Germinal center (tissue), 1 donor: ENCODE measurements around the gene ADAMTS3.

Experiments used
- DNase-seq: peaks from one replicate; pipeline ENCODE4 v3.0.0; 2012; ENCODE audit warnings: mixed read lengths, low spot score

The ADAMTS3 gene

DNA sequence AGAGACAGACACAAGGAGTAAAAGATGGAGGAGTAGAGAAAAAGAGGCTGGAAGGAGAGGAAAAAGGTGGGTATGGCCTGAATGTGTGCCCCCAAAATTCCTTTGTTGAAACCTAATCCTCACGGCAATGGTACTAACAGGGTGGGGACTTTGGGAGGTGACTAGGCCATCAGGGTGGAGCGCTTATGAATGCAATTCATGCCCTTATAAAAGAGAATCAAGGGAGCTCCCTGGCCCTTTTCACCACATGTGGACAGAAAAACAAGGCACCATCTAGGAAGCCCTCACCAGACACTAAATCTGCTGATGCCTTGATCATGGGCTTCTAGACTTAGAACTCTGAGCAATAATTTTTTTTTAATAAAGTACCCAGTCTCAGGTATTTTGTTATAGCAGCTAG is 282.1 kb downstream of the ADAMTS3 start:
- DNase-seq: no peak

DNA sequence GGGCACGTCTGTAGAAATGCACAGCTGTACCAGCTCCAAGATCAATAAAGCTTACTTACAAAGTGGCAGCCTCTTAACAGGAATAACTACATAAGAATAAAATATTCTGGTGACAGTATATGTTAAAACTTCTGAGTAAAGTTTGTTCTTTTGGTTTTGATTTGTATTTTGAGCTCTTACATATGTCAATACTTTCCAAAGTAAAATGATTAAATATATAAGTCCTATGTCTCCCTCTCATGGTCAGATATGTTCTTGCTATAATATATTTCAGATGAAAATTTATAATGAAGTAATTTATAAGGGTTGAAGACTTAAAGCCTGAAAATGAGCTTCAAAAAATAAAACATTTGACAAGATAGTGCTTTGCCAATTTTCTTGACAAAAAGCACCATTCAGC is 282.8 kb downstream of the ADAMTS3 start:
- DNase-seq: no peak

DNA sequence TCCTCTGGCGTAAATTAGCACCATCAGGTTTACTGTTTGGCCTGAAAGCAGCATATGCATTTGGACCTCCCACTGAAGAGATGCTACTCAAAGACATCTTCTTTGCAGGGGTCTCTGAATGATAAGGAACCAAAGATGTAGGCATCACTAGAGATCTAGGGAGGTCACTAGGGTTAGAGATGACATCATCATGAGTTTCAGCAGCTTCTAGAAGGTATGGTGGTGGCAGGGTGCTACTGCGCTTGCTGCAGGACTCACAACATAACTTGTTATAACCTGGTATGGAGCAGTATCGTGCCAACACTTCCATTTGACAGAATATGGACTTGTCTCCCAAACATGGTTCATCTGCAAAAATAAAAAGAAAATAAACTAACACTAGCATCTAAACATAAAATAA is 285.7 kb downstream of the ADAMTS3 start:
- DNase-seq: no peak

DNA sequence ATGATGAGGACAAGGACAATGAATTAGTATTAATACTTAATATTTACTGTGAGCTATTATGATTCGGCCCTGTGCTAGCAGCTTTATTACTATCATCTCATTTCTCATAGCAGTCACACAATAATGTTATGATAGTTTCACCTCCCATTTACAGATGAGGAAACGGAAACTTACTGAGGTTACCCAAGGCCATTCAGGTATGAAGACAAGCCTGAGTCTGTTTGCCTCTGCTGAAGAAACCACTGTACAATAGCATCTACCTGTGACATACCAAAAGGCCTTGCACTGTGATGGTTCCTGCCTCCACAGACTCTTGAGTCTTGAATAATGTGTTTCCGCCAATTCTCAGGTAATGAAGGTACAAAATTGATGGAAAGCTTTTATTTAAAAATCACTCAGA is 288.8 kb downstream of the ADAMTS3 start:
- DNase-seq: no peak

DNA sequence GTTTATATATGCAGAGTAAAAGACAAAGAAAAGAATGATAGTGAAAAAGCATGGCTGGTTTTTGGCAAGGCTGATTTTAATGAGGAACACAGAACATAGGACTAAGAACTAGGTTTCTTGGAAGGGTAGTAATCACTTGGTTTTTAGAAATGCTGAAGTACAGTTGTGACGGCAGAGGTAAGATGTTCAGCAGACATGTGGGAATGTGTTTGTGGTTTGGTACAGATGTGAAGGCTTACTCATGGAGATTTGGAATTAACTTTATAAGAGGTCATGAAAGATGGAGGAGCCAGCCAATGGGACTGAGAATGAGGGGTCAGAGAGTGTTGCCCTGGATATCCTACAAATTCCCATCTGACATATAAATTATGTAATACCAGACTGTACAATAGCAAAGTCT is 293.6 kb downstream of the ADAMTS3 start:
- DNase-seq: no peak

DNA sequence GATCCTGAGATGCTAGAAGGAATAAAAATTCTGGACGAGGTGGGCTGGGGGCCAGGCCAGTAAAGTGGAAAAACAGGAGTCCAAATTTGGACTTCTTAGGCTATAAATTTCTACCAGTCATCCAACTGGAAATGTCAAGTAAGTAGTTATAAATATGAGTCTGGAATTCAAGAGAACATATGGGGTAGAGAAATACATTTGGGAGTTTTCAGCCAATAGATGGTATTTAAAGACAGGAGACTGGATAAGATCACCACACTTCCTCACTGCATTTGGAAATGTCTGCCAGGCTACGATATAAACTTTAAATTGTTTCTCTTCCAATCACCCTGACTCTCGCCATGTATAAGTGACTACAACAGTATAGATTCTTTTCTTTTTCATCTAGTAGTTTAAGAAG is 294.8 kb downstream of the ADAMTS3 start:
- no peak for DNase-seq

DNA sequence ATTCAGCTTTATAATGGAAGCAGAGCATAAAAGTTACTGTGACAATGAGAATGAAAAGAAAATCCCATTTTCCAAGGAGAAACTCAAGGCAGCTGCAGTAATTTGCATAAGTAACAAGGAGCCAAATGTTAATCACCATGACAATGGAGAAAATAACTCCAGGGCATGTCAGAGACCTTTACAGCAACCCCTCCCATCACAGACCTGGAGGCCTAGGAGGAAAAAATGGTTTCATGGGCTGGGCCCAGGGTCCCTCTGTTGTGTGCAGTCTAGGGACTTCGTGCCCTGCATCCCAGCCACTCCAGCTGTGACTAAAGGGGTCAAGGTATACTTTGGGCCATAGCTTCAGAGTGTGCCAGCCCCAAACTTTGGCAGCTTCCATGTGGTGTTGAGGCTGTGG is 313.8 kb downstream of the ADAMTS3 start:
- DNase-seq: no peak

DNA sequence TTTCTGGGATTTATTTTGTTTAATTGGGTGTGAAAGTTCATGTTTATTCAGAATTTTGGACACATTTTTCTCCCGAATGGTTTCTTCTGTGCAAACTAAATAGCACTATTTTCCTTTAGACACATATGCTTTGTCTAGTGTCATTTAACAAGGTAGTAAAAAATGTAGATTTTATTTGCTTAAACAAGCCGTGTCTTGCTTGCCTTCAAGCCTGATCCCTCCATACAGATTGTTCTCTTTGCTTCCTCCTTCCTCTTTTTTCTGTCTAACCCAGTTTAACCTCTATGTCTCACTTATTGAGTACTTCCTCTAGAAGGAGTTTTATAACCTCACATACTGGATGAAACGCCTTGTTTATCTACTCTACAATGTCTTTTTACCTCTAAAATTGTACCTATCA is 325.4 kb downstream of the ADAMTS3 start:
- no peak for DNase-seq

DNA sequence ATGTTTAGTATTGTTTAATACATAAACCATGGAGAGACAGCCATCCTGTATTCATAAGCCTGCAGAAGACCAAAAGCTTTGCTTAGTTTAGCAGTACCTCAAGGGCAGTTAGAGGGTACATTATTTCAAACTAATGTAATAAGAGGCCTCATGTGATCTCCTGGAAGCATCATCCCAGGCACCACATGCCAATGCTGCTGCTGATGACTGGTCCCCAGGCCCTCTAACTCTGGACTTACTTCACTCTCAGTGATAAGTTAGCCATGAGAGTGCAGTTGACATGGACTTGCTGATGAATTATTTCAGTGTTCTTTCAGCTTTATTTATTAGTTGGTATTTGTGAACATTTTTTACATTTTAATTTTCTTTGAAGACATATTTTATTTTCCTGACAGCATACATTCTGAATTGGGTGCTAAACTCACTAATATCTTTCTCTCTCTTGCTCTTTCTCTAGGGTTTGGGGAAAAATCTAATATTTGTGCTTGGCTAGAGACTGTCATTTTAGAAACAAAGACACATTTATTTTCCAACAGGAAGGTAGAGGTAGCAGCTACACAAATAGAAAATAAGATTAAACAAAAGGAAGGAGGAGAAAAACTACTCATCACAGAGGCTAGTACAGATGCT is 329.4 kb downstream of the ADAMTS3 start:
- no peak for DNase-seq
